ENCODE data around the gene VPS37B. TPM values are rescaled to one million over a fixed set of nuclear protein-coding genes. Genes with fewer than 3 reads are reported as not detected.

The VPS37B gene
- total RNA-seq, 4 donors from 2014 or later, result 3.3 to 21.6 (median 20.2) TPM

DNA sequence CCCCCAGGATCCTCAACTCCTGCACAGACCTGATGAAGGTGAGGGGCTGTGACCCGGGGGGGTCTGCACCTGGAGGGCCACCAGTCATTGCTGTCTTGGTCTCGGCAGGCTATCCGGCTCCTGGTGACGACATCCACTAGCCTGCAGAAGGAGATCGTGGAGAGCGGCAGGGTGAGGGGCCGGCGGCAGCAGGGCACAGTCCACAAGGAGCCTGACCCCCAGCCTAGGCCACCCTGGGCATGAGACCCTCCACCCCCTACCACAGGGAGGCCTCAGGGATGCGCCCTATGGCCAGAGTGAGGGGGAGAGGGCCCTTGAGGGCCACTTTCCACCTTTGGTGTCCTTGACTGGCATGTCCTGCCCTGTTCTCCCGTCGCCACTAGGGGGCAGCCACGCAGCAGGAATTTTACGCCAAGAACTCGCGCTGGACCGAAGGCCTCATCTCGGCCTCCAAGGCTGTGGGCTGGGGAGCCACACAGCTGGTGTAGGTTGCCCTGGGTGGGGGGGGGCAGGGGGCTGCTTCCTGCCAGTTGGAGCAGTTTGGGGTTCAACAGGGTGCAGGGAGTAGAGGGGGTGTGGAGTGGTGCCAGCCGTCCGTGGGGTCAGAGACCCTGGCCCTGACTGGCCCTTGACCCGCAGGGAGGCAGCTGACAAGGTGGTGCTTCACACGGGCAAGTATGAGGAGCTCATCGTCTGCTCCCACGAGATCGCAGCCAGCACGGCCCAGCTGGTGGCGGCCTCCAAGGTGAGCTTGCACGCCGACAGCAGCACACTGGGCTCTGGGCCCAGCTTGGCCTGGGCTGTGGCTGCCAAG, 35.7 kb downstream of the VPS37B start:
- no peaks in the 10 kb centered on the region for H3K36me3 ChIP-seq
- H3K27ac ChIP-seq, result peak overlapping the region in 1 of 2 donors; percentile 12
- DNase-seq, result peak; percentile 84 to 87
- no peak overlapping the region for H3K4me3 ChIP-seq
- TF ChIP-seq, protein P1, sequence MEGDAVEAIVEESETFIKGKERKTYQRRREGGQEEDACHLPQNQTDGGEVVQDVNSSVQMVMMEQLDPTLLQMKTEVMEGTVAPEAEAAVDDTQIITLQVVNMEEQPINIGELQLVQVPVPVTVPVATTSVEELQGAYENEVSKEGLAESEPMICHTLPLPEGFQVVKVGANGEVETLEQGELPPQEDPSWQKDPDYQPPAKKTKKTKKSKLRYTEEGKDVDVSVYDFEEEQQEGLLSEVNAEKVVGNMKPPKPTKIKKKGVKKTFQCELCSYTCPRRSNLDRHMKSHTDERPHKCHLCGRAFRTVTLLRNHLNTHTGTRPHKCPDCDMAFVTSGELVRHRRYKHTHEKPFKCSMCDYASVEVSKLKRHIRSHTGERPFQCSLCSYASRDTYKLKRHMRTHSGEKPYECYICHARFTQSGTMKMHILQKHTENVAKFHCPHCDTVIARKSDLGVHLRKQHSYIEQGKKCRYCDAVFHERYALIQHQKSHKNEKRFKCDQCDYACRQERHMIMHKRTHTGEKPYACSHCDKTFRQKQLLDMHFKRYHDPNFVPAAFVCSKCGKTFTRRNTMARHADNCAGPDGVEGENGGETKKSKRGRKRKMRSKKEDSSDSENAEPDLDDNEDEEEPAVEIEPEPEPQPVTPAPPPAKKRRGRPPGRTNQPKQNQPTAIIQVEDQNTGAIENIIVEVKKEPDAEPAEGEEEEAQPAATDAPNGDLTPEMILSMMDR (IDR thresholded peaks at IDR 0.05), result peak; percentile 94 to 95 (median 94)
- no peak for TF ChIP-seq POLR2A (IDR thresholded peaks at IDR 0.05)
- H3K4me1 ChIP-seq, result no peaks in the 10 kb centered on the region
- H3K9me3 ChIP-seq, result no peaks in the 10 kb centered on the region
- H3K27me3 ChIP-seq, result no peaks in the 10 kb centered on the region
- intact Hi-C loops (cut with DNase I; ENCODE audit: low total_unique reads), result loop anchor here (2.0 kb wide), 1 partner anchor 93 kb away; no protein-coding TSS in a partner anchor

DNA sequence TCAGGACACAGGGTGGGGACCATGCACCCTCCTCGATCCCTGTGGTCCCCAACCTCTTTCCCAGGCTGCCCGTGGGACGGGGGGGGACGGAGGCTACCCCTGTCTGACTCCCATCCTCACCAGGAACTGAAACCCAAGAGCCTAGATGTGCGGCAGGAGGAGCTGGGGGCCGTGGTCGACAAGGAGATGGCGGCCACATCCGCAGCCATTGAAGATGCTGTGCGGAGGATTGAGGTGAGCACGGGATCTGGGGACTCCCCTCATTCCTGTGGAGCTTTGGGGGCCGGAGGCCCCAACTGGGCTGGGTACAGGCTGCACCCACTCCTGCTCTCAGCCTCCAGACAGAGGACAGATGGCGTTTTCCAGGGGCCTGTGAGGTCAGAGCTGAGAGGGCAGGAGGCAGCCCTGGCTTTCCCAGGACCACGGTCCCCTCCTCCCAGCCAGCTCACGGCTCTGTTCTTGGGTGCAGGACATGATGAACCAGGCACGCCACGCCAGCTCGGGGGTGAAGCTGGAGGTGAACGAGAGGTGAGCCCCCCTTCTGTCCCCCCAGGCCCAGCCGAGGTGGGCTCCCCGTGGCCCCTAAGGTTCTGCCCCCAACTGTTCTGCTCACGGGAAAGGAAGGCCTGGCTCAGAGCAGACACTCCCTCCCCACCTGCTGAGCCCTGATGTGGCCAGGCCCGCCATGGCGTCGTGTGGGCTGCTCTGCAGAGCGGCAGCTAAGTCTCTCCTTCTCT, 36.5 kb downstream of the VPS37B start:
- DNase-seq, result no peak
- H3K9me3 ChIP-seq, result no peaks in the 10 kb centered on the region
- TF ChIP-seq, protein P1 (IDR thresholded peaks at IDR 0.05), result no peak
- TF ChIP-seq POLR2A (IDR thresholded peaks at IDR 0.05), result no peak
- no peaks in the 10 kb centered on the region for H3K36me3 ChIP-seq
- intact Hi-C loops (cut with DNase I; ENCODE audit: low total_unique reads), result loop anchor here (2.0 kb wide), 1 partner anchor 93 kb away; no protein-coding TSS in a partner anchor
- H3K27ac ChIP-seq, result no peak overlapping the region
- H3K27me3 ChIP-seq, result no peaks in the 10 kb centered on the region
- H3K4me3 ChIP-seq, result no peak overlapping the region
- H3K4me1 ChIP-seq, result no peaks in the 10 kb centered on the region

DNA sequence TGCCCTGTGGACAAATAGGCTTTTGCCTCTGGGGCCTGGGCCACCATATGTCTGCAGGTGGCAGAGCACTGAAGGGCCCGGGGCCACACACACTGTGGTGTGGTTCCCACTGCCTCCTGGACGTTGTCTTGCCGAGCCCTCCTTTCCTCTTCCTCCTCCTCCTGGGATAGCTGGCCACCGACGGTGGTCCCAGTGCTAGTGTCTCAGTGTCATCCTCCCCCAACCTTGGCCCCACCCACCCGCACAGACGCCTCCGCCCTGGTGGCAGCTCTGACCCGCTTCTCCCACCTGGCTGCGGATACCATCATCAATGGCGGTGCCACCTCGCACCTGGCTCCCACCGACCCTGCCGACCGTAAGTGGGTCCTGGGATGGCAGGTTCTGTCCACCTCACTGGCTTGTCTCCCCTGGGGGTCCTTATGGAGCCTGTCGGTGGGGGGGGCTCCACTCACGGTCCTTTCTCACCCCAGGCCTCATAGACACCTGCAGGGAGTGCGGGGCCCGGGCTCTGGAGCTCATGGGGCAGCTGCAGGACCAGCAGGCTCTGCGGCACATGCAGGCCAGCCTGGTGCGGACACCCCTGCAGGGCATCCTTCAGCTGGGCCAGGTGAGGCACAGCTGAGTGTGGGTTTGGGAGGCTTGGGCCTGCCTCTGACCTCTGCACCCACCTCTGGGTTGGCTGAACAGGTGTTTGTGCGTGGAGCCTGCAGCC, 37.2 kb downstream of the VPS37B start:
- no peaks in the 10 kb centered on the region for H3K36me3 ChIP-seq
- intact Hi-C loops (cut with DNase I; ENCODE audit: low total_unique reads), result no loop called here
- no peaks in the 10 kb centered on the region for H3K9me3 ChIP-seq
- no peaks in the 10 kb centered on the region for H3K27me3 ChIP-seq
- no peak overlapping the region for H3K27ac ChIP-seq
- DNase-seq, result no peak
- H3K4me3 ChIP-seq, result no peak overlapping the region
- TF ChIP-seq POLR2A (IDR thresholded peaks at IDR 0.05), result no peak
- TF ChIP-seq, protein P1 (IDR thresholded peaks at IDR 0.05), result no peak
- no peaks in the 10 kb centered on the region for H3K4me1 ChIP-seq

DNA sequence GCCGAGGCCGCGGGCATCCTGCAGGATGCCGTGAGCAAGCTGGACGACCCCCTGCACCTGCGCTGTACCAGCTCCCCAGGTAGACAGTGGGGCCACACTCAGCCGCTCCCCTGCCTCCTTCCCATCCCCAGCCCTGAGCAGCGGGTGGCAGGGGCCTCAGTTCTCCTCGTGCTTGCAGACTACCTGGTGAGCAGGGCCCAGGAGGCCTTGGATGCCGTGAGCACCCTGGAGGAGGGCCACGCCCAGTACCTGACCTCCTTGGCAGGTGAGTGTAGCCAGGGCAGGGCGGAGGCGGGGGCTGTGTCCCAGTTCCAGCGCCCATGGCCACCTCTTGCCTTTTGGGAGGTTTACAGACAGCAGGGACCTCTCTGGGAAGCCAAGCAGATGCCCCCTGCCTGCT, 37.8 kb downstream of the VPS37B start:
- no peak for DNase-seq
- no peaks in the 10 kb centered on the region for H3K27me3 ChIP-seq
- no peaks in the 10 kb centered on the region for H3K4me1 ChIP-seq
- intact Hi-C loops (cut with DNase I; ENCODE audit: low total_unique reads), result no loop called here
- H3K36me3 ChIP-seq, result no peaks in the 10 kb centered on the region
- no peak overlapping the region for H3K4me3 ChIP-seq
- no peaks in the 10 kb centered on the region for H3K9me3 ChIP-seq
- no peak overlapping the region for H3K27ac ChIP-seq
- no peak for TF ChIP-seq POLR2A (IDR thresholded peaks at IDR 0.05)
- TF ChIP-seq, protein P1 (IDR thresholded peaks at IDR 0.05), result no peak

Measured in uterus (tissue), 4 donors.